ENCODE measurements around the gene NCAM1. TPM values are rescaled to one million over a fixed set of nuclear protein-coding genes. Genes with fewer than 3 reads are reported as not detected.

Gene NCAM1
- total RNA-seq, 1 experiment from 2014 or later, result 4.8 TPM

- DNase-seq (ENCODE audit: low spot score), result no peak
These were observed 347.4 kb downstream of the NCAM1 start for GRCh38 chr11:113308601-113309000.

- no peak for DNase-seq (ENCODE audit: low spot score)
These were observed 350.3 kb downstream of the NCAM1 start for GRCh38 chr11:113311536-113311935.

GRCh38 chr11:113313601-113314000 is 352.4 kb downstream of the NCAM1 start:
- DNase-seq (ENCODE audit: low spot score), result no peak

- DNase-seq (ENCODE audit: low spot score), result no peak
These were observed 352.8 kb downstream of the NCAM1 start for GRCh38 chr11:113314065-113314388.

- peak; percentile 72 for DNase-seq (ENCODE audit: low spot score)
These were observed 353.4 kb downstream of the NCAM1 start, which contains the start of gene TTC12 for GRCh38 chr11:113314389-113315301. Gene TTC12 (plus strand): TSS chr11:113314583. CDS start chr11:113316258, 1,675 bp downstream.

- no peak for DNase-seq (ENCODE audit: low spot score)
These were observed 354.6 kb downstream of the NCAM1 start for GRCh38 chr11:113315811-113316210.

GRCh38 chr11:113316256-113316655 is 355.0 kb downstream of the NCAM1 start:
- no peak for DNase-seq (ENCODE audit: low spot score)

GRCh38 chr11:113317339-113317738 is 356.1 kb downstream of the NCAM1 start:
- no peak for DNase-seq (ENCODE audit: low spot score)

GRCh38 chr11:113319085-113319484 is 357.9 kb downstream of the NCAM1 start:
- DNase-seq (ENCODE audit: low spot score), result no peak

- DNase-seq (ENCODE audit: low spot score), result no peak
These were observed 360.9 kb downstream of the NCAM1 start for GRCh38 chr11:113322158-113322557.

GRCh38 chr11:113324250-113324649 is 363.0 kb downstream of the NCAM1 start:
- DNase-seq (ENCODE audit: low spot score), result no peak

All from H4 (cell line).